ENCODE results near the gene ZNF70. TPM values are rescaled to one million over a fixed set of nuclear protein-coding genes. Genes with fewer than 3 reads are reported as not detected.

The ZNF70 gene
- polyA plus RNA-seq, 3 donors = 4.7 to 5.5 (median 5.0) TPM

GRCh38 chr22:23695571-23696325, 55.2 kb downstream of the ZNF70 start:
- DNase-seq (ENCODE audit: low read depth in 3 of 3, low spot score in 2 of 3) = no peak

- DNase-seq (ENCODE audit: low read depth in 3 of 3, low spot score in 2 of 3) = no peak
These were observed 55.8 kb downstream of the ZNF70 start for GRCh38 chr22:23695141-23695540.

GRCh38 chr22:23693979-23694680, 56.8 kb downstream of the ZNF70 start:
- no peak for DNase-seq (ENCODE audit: low read depth in 3 of 3, low spot score in 2 of 3)

- DNase-seq (ENCODE audit: low read depth in 3 of 3, low spot score in 2 of 3) = no peak
These were observed 58.2 kb downstream of the ZNF70 start for GRCh38 chr22:23692598-23693291.

- DNase-seq (ENCODE audit: low read depth in 3 of 3, low spot score in 2 of 3) = no peak
These were observed 59.0 kb downstream of the ZNF70 start for GRCh38 chr22:23691748-23692423.

GRCh38 chr22:23690713-23691112, 60.2 kb downstream of the ZNF70 start, which contains the start of gene RGL4:
Gene RGL4, plus strand, starts transcription at chr22:23691013. Its CDS starts 1,018 bp downstream, at chr22:23692031.
- no peak for DNase-seq (ENCODE audit: low read depth in 3 of 3, low spot score in 2 of 3)

GRCh38 chr22:23689414-23689813, 61.5 kb downstream of the ZNF70 start:
- DNase-seq (ENCODE audit: low read depth in 3 of 3, low spot score in 2 of 3) = no peak

Other genes with a start within 250 kb of the ZNF70 start
- gene IGLL1, start 170.8 kb downstream of the ZNF70 start, polyA plus RNA-seq (ENCODE audit: insufficient read length in 3 of 3) = 1 to 10 TPM in 1 of 3 donors, under 1 TPM in 2; 0.53 to 1.6 (median 0.98) TPM
- 1 to 10 TPM; 1.4 to 2.5 (median 1.7) TPM for gene DRICH1, start 118.8 kb downstream of the ZNF70 start, polyA plus RNA-seq (ENCODE audit: insufficient read length in 3 of 3)
- 1 to 10 TPM; 1.8 to 3.1 (median 2.1) TPM for gene RGL4, start 60.1 kb downstream of the ZNF70 start, polyA plus RNA-seq (ENCODE audit: insufficient read length in 3 of 3)
- gene VPREB3, start 3.3 kb upstream of the ZNF70 start, polyA plus RNA-seq (ENCODE audit: insufficient read length in 3 of 3) = 1 to 10 TPM in 1 of 3 donors, under 1 TPM in 2; 0.35 to 1.1 (median 0.58) TPM
- gene C22orf15, start 11.9 kb upstream of the ZNF70 start, polyA plus RNA-seq (ENCODE audit: insufficient read length in 3 of 3) = 1 to 10 TPM; 2.2 to 2.5 (median 2.3) TPM
- 10 to 100 TPM; 57.4 to 75.6 (median 61.0) TPM for gene CHCHD10, start 16.9 kb upstream of the ZNF70 start, polyA plus RNA-seq (ENCODE audit: insufficient read length in 3 of 3)
- gene MMP11, start 21.7 kb upstream of the ZNF70 start, polyA plus RNA-seq (ENCODE audit: insufficient read length in 3 of 3) = 10 to 100 TPM; 14.2 to 16.7 (median 14.8) TPM
- 100 to 1,000 TPM; 205 to 225 (median 224) TPM for gene SMARCB1, start 35.9 kb upstream of the ZNF70 start, polyA plus RNA-seq (ENCODE audit: insufficient read length in 3 of 3)
- gene DERL3, start 87.9 kb upstream of the ZNF70 start, polyA plus RNA-seq (ENCODE audit: insufficient read length in 3 of 3) = 1 to 10 TPM; 2.1 to 4.1 (median 3.8) TPM
- 10 to 100 TPM; 20.1 to 22.5 (median 20.8) TPM for gene SLC2A11, start 106.8 kb upstream of the ZNF70 start, polyA plus RNA-seq (ENCODE audit: insufficient read length in 3 of 3)
- gene MIF, start 143.3 kb upstream of the ZNF70 start, polyA plus RNA-seq (ENCODE audit: insufficient read length in 3 of 3) = 100 to 1,000 TPM; 145 to 194 (median 161) TPM
- 10 to 100 TPM in 2 of 3 donors, 1 to 10 TPM in 1; 5.0 to 20.3 (median 17.0) TPM for gene GSTT2B, start 210.1 kb upstream of the ZNF70 start, polyA plus RNA-seq (ENCODE audit: insufficient read length in 3 of 3)
- gene DDTL, start 215.8 kb upstream of the ZNF70 start, polyA plus RNA-seq (ENCODE audit: insufficient read length in 3 of 3) = 1 to 10 TPM; 6.0 to 8.2 (median 7.3) TPM
- 10 to 100 TPM; 57.7 to 62.1 (median 61.2) TPM for gene DDT, start 223.3 kb upstream of the ZNF70 start, polyA plus RNA-seq (ENCODE audit: insufficient read length in 3 of 3)
- gene GSTT2, start 229.0 kb upstream of the ZNF70 start, polyA plus RNA-seq (ENCODE audit: insufficient read length in 3 of 3) = 1 to 10 TPM in 2 of 3 donors, not detected in 1; 2.5 to 4.8 TPM

Data from right renal cortex interstitium (tissue), 3 donors.